Occipital lobe (tissue), 2 donors: ENCODE data around the gene EHD1. TPM values are rescaled to one million over a fixed set of nuclear protein-coding genes. Genes with fewer than 3 reads are reported as not detected.

Experiments
- DNase-seq: peaks from one replicate; lab custom pipeline; 2025; lab: John Stamatoyannopoulos, UW
- total RNA-seq: library from RNA; depleted of rRNA; stranded (reverse); fragments of >200 nt; gene quantifications from one replicate; pipeline ENCODE4 v1.2.3, GENCODE V29; 2014

Gene EHD1
- total RNA-seq, 1 donor from 2014 or later, result 22.9 TPM

GRCh38 chr11:64844330-64845128 is 33.9 kb downstream of the EHD1 start, which contains the start of gene CDC42BPG:
TSS of gene CDC42BPG (minus strand) at chr11:64844653. CDS start at chr11:64844569, 84 bp downstream.
- DNase-seq, result no peak

DNA sequence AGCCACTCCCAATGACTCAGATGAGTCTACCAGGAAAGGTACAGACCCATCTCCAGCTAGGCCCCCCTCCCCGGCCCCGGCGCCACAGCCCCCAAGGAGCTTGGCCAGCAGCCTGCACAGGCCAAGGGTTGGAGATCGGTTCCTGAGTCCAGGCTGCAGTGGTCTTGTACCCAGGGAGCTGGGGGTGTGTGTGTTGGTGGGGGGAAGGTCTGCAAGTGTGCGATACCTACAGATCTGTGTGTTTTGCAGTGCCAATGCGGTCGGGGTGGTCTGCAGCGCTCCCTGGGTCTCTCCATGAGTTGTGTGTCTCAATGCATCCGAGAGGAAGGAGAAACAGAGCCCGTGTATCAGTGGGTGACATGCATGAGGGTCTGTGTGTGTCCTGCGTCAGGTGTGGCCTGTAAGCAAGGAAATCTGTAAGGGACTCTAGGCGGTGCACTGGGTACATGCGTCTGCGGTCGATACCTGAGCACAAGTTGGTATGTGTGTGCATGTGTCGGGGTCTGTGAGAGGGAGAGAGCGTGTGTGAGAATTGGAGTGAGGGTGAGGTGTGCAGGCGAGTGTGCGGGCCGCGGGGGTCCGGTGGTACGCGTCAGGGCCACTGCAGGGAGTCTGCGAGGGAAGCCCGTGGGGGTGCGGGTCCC is 34.6 kb downstream of the EHD1 start:
- no peak for DNase-seq

DNA sequence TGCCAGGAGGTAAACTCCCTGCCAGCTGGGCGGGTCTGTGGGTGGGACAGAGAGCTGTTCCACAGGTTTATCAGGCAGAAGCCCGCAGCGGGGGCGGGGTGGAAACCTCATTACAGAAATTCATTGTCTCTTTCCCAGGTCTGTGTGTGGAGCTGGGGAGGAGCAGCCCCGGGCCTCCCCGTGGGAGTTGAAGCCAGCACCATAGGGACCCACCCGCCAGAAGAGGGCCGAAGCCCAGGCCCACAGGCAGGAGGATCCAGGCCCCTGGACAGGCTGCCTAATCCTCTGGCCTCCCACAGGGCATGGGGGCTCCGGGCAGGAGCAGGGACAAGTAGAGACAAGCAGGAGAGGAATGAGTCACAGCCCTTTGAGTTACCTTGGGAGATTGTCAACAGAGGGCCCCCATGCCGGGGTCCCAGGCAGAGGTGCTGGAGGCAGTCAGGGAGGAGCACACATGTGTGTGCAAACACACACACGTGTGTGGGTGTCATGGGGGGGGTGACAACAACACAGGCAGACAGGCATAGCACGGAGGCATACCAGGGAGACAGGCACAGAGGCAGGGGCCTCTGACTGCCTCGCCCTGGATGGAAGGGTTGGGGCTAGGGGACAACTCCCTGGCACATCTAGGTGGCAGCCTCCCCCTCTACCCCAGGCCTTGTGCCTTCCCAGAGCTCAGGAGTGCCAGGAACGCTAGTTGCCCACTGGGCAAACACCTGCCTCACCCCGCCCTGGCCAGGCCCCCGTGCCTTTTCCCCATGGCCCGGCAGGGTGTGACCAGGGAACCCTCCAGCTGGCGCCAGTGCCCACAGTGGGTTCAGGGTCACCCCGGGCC is 35.4 kb downstream of the EHD1 start:
- no peak for DNase-seq

DNA sequence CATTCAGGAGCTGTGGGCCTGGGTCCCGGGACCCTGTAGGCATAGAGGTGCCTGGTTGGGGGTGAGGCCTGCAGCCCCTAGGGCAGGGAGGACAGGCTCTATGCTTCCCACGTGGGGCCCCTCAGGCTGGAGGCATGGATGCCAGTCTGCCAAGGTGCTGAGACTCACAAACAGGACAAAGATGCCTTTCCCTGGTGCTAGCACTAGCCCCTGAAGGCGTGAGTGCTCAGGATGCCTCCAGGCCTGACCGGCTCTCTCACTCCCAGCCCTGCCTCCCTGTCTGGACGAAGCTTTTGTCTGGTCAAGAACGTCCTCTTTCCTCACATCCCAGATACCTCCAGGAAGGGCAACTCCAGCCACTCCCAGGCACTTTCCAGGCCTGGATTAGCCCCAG is 36.1 kb downstream of the EHD1 start:
- no peak for DNase-seq

DNA sequence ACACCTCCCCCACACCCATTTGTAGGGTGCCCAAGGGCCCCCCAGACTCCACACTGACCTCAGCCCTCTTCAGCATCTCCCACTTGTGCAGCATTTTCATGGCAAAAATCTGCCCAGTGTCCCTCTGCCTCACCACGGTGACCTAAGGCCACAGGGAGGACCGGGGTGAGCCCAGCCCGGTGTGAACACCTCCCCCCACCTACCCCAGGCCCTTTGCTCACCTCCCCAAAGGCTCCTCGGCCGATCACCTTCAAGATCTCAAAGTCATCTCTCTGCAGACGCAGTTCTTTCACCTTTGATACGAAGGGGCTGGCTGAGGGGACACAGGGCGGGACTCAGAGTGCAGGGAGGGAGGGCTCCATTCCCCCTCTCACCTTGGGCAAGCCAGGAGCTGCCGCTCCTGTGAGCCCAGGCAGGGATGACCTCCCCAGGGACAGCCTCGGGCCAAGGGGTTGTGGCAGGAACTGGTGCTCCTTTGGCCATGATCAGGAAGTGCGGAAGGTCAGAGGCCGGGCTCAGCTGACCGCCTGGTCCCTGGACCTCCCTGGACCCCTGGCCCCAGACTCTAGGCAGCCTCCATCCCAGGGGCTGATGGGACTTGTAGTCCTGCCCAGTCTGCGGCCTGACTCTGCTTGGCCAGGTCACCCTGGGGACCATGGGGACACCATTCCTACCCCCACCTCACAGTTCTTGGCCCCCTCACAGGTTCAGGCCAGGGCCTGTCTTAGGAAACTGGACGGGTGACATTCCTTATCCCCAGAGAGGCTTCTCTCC is 36.6 kb downstream of the EHD1 start:
- DNase-seq, result no peak

DNA sequence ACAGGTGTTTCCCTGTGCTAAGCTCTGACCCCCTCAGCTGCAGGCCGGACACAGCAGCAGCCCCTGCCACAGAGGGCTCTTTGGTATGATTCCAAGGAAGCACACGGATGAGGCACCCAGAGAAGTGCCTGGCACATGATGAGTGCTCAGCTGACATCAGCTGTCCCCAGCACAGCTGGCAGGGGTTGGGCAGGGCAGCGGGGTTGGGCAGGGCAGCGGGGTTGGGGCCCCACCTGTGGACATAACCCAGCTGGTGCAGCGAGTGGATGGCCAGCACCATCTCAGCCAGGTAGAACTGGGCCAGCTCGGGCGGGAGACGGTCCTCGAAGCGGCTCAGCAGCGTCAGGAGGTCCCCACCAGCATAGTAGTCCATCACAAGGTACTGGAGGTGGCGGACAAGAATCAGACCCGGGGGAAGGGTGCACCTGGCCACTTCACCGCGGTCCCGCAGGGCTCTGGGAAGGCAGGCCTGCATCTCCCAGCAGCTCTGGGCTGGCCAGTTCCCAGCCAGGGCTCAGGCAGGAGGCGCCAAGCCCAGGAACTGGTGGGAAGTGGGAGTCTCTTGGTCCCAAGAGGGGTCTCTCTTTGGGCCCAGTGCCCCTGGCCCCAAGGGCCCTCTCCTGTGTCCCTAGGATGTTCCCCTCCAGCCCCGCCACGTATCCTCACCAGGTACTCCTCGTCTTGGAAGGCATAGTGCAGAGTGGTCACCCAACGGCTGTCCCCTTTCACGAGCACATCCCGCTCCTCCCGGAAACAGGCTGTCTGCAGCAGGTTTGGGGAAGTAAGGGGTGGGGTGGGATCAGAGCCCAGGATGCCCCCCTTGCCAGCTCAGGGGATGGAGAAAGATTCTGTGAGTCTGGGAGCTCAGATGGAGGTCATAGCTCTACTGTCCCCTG is 38.3 kb downstream of the EHD1 start:
- no peak for DNase-seq

GRCh38 chr11:64839335-64839734 is 39.1 kb downstream of the EHD1 start:
- DNase-seq, result no peak

- no peak for DNase-seq
Measured at GRCh38 chr11:64838600-64839334, 39.7 kb downstream of the EHD1 start.

GRCh38 chr11:64837887-64838351 is 40.5 kb downstream of the EHD1 start:
- no peak for DNase-seq

GRCh38 chr11:64836448-64837072 is 41.9 kb downstream of the EHD1 start:
- DNase-seq, result no peak

DNA sequence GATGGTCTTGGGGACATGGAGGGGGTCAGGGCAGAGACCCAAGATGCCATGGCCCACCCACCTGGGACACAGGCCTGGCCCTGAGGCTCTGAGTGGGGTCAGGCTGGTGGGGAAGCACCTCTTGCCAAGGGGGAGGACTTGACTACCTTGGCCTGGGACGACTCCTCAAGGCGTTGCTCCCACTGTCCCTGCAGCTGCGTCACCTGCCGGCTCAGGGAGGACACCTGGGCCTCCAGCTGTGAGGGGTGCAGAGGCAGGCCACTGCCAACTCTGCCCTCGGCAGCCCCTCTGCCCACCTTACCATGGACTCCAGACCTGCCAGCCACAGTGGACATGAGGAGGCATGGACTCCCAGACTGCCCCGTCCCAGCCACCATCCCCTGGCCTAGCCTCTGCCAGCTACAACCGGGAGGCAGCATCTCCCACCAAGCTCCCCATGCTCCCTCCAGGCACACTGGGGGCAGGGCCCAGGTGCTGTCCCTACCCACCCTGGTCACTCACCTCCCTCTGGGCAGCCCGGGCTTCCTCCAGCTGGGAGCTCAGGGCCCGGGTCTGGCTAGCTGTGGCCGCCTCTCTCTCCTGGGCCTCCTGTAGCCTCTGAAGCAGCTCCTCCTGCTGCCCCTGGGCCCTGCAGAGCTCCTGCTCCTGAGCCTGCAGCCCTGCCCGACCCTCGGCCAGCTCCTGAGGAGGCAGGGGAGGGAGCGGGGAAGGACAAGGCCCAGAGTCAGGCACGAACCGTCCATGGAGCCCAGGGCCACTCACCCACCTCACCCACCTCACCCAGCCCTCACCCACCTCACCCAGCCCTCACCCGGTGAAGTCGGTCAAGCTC is 42.6 kb downstream of the EHD1 start:
- DNase-seq, result no peak

- DNase-seq, result no peak
Measured at GRCh38 chr11:64834723-64835615, 43.5 kb downstream of the EHD1 start.

- no peak for DNase-seq
Measured at GRCh38 chr11:64834031-64834722, 44.2 kb downstream of the EHD1 start.

DNA sequence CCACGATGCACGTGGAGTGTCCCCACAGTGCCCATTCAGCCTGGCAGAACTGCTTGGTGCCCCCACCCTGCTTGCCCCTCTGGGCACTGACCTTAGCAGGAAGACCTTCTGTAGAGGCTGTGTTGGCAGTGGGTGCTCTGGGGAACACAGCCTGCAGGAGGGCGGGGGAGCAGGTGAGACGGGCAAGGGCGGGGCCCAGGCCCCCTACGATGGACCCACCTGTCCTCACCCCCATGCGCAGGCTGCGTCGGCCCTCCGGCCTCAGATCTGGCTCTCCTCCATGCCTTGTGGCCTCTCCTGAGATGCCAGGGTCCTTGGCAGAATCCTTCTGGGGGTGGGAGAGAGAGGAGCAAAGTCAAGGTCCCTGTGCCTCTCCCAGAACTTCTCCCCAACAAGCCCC is 44.9 kb downstream of the EHD1 start:
- no peak for DNase-seq

DNA sequence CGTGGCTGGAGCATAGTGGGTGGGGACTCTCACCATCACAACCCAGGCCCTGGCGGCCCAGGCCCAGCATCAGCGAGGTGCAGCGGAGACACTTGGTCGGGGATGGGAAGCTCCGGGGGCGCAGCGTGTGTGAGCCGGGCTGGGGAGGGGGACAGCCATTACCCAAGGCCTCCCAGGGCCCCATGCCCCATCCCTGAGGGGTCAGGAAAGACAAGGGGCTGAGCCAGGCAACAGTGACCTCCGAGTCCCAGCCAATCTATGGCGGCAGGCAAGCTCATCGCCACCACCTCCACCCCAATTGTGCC is 45.3 kb downstream of the EHD1 start:
- DNase-seq, result no peak

DNA sequence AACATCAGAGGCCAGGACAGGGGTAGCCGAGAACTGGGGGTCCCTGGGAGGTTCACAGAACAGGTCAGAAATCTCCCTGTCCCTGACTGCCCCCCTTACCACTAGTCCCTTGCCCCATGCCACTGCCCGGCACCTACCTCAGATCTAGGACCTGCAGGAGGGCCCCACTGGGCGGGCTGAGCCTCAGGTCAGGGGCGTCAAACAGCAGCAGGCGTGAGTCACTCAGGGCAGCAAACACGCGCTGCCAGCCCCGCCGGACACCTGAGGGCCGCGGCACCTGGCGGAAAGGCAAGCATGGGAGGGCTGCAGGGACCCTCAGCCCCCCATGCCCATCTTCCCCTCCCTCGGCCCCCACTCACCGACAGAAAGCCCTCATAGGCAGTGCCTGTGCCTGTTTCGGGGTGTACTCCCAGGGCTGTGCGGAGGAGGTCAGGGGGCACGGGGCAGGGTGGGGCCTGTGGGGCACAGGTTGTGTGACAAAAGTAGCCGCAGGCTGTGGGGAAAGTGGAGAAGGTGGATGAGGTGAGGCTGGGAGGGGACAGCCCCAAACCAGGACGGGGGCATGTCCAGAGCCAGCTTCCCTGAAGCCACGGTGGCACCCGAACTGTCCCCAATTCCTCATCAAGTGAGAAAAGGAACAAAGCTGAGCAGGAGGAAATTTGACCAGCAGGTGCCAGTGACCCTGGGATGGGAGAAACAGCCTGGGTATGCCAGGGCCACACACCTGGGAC is 45.8 kb downstream of the EHD1 start:
- no peak for DNase-seq
